Endothelial cell of umbilical vein (primary cell): Measurements from ENCODE around the gene HDAC11.

Experiments used
- EZH2 ChIP-seq: IDR thresholded peaks from 2 replicates; pipeline ENCODE4 v1.6.1; 2012; ENCODE audit warnings: borderline replicate concordance, low read depth, mild to moderate bottlenecking, moderate library complexity, low read length, inconsistent platforms; ENCODE audit not compliant: severe bottlenecking
- FOS ChIP-seq: IDR thresholded peaks from 2 replicates; pipeline ENCODE4 v1.6.1; 2011; ENCODE audit warnings: mild to moderate bottlenecking, low read length, moderate library complexity, borderline replicate concordance; ENCODE audit not compliant: insufficient read depth
- GATA2 ChIP-seq: IDR thresholded peaks from 2 replicates; pipeline ENCODE4 v1.7.0; 2011; ENCODE audit warnings: low read depth, mild to moderate bottlenecking, moderate library complexity, mixed read lengths, low read length; ENCODE audit not compliant: insufficient read length, insufficient read depth
- JUN ChIP-seq: IDR thresholded peaks from 2 replicates; pipeline ENCODE4 v1.6.1; 2011; ENCODE audit warnings: borderline replicate concordance, low read depth; ENCODE audit not compliant: insufficient read length, insufficient read depth
- MAX ChIP-seq: IDR thresholded peaks from 2 replicates; pipeline ENCODE4 v1.6.1; 2011; ENCODE audit not compliant: insufficient read depth, insufficient read length
- POLR2A ChIP-seq: IDR thresholded peaks from 2 replicates; pipeline ENCODE4 v1.6.1; 2012; ENCODE audit warnings: low read depth, mild to moderate bottlenecking, control low read depth, low read length
- POLR2AphosphoS5 ChIP-seq: IDR thresholded peaks from 2 replicates; pipeline ENCODE4 v1.6.1; 2012; ENCODE audit warnings: low read depth, mild to moderate bottlenecking, control low read depth, low read length, moderate library complexity; ENCODE audit not compliant: insufficient read depth
- TF ChIP-seq, protein P1 (sequence below), 2 donors: IDR thresholded peaks; 1 replicate in 1 of 2; 2 replicates in 1 of 2; pipeline ENCODE4 v1.5.1; 2011; ENCODE audit warnings: low read length in 2 of 2, mild to moderate bottlenecking in 2 of 2, moderate library complexity in 2 of 2, control low read depth in 1 of 2, inconsistent platforms in 1 of 2, low read depth in 1 of 2; ENCODE audit not compliant: insufficient read depth in 1 of 2; ENCODE audit errors: extremely low read depth in 1 of 2

DNA sequence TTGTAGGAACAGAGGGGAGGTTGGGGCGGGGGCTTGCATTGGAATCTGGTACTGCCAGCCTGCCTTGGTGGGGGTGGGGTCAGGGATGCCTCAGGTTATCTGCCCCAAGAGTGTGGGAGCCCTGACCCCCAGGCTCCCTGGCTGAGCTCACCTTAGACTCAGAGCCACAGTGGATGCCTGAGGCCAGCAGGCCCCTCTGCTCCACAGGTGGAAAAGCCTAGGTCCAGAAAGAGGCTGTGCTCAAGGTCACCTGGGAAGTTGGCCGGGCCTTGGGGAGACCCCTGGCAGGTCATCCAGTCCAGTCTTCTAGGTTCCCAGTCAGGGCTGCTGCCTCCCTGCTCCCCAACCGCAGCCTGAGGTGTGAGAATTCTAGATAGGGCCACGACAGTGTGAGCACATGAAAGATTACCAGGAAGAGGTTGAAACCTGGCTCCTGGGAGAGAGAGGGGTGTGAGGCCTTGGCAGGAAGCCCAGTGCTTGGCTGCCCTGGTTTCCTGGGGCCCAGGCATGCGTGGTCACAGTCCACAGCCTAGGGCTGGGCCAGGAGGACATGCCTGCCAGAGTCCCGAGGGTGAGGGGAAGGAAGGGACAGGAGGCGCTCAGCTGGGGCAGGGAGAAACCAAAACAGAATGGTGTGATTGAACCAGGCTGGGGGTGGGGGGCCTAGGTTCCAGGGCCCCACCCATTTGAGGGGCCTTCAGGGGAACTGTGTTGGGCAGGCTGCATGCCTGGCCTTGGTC is 4.9 kb downstream of the HDAC11 start:
- TF ChIP-seq POLR2A (no peak), MAX (no peak), EZH2 (no peak), GATA2 (no peak), JUN (no peak), POLR2AphosphoS5 (no peak), FOS (no peak)
- TF ChIP-seq, protein P1, sequence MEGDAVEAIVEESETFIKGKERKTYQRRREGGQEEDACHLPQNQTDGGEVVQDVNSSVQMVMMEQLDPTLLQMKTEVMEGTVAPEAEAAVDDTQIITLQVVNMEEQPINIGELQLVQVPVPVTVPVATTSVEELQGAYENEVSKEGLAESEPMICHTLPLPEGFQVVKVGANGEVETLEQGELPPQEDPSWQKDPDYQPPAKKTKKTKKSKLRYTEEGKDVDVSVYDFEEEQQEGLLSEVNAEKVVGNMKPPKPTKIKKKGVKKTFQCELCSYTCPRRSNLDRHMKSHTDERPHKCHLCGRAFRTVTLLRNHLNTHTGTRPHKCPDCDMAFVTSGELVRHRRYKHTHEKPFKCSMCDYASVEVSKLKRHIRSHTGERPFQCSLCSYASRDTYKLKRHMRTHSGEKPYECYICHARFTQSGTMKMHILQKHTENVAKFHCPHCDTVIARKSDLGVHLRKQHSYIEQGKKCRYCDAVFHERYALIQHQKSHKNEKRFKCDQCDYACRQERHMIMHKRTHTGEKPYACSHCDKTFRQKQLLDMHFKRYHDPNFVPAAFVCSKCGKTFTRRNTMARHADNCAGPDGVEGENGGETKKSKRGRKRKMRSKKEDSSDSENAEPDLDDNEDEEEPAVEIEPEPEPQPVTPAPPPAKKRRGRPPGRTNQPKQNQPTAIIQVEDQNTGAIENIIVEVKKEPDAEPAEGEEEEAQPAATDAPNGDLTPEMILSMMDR (IDR thresholded peaks at IDR 0.05; ENCODE audit: extremely low read depth in 1 of 2, insufficient read depth in 1 of 2, low read depth in 1 of 2, low read length in 2 of 2) = no peak
